ENCODE data around the gene ENDOG.
"Not testable (repeated sequence)": the region's sequence is repeated elsewhere in the genome, so short reads cannot be mapped to it uniquely, and the experiment has no call there.

The ENDOG gene

GRCh38 chr9:128829477-128830251 lies 11.4 kb downstream of the ENDOG start, which contains the start of gene SPOUT1:
Gene SPOUT1, minus strand, starts transcription at chr9:128829794. Its CDS starts 14 bp downstream, at chr9:128829780.
- peak within 1 kb of the TSS; percentile 79 to 96 (median 89) for H3K9ac ChIP-seq
- peaks cover 17 to 26% (median 19%) of the 10 kb centered on the region in 10 experiments for H3K4me1 ChIP-seq
- peaks cover 29 to 61% (median 48%) of the 10 kb centered on the region in 11 experiments for H3K36me3 ChIP-seq
- H3K4me2 ChIP-seq = peak within 1 kb of the TSS; percentile 82 to 99 (median 95)
- no peaks in the 10 kb centered on the region for H3K9me3 ChIP-seq (replicated peaks in 1 of 11)
- TF ChIP-seq Cebpa-rat (IDR thresholded peaks at IDR 0.05) = no peak
- peak within 1 kb of the TSS; percentile 53 to 91 (median 83); a peak in 21 of 22 replicates for H3K27ac ChIP-seq
- H3K4me3 ChIP-seq = peak within 1 kb of the TSS; percentile 74 to 98 (median 92)
- no peaks in the 10 kb centered on the region for H3K27me3 ChIP-seq
- H4K20me1 ChIP-seq = peaks cover 0 to 43% (median 24%) of the 10 kb centered on the region in 11 experiments; a peak in 13 of 22 replicates

DNA sequence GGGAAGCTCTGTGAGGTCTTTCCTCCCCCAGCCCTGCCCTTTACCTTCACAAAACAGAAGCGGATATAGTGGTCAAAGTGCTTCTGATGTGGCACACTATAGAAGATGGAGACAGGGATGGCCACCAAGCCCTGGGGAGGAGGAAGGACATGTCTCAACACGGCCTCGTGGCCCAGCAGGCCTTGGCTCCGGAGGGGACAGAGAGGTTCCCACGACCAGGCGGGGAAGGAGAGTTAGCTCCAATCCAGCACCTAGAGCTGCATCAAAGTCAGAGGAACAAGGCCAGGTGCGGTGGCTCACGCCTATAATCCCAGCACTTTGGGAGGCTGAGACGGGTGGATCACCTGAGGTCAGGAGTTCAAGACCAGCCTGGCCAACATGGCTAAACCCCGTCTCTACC lies 15.4 kb downstream of the ENDOG start:
- Histone ChIP-seq H3K9me3 (replicated peaks in 1 of 11) (no peaks in the 10 kb centered on the region), H3K9ac (no peak overlapping the region), H3K36me3 (peaks cover 0 to 43% (median 31%) of the 10 kb centered on the region in 11 experiments; a peak in 14 of 22 replicates), H3K4me1 (peaks cover 9 to 13% (median 10%) of the 10 kb centered on the region in 10 experiments), H3K4me3 (no peak overlapping the region), H3K27me3 (no peaks in the 10 kb centered on the region), H4K20me1 (peaks cover 0 to 6% (median 0%) of the 10 kb centered on the region in 11 experiments; a peak in 3 of 22 replicates), H3K4me2 (no peak overlapping the region), H3K27ac (no peak overlapping the region)
- TF ChIP-seq Cebpa-rat (IDR thresholded peaks at IDR 0.05) = no peak

- Histone ChIP-seq H4K20me1 (no peaks in the 10 kb centered on the region), H3K27ac (no peak overlapping the region), H3K4me2 (no peak overlapping the region), H3K27me3 (no peaks in the 10 kb centered on the region), H3K4me3 (no peak overlapping the region), H3K36me3 (peaks cover 0 to 55% (median 31%) of the 10 kb centered on the region in 11 experiments; a peak in 15 of 22 replicates), H3K4me1 (peaks cover 0 to 2% (median 0%) of the 10 kb centered on the region in 10 experiments; a peak in 2 of 20 replicates), H3K9me3 (replicated peaks in 1 of 11) (no peaks in the 10 kb centered on the region), H3K9ac (no peak overlapping the region)
- TF ChIP-seq Cebpa-rat (IDR thresholded peaks at IDR 0.05) = no peak
Observed at GRCh38 chr9:128835246-128836210, 17.2 kb downstream of the ENDOG start.

DNA sequence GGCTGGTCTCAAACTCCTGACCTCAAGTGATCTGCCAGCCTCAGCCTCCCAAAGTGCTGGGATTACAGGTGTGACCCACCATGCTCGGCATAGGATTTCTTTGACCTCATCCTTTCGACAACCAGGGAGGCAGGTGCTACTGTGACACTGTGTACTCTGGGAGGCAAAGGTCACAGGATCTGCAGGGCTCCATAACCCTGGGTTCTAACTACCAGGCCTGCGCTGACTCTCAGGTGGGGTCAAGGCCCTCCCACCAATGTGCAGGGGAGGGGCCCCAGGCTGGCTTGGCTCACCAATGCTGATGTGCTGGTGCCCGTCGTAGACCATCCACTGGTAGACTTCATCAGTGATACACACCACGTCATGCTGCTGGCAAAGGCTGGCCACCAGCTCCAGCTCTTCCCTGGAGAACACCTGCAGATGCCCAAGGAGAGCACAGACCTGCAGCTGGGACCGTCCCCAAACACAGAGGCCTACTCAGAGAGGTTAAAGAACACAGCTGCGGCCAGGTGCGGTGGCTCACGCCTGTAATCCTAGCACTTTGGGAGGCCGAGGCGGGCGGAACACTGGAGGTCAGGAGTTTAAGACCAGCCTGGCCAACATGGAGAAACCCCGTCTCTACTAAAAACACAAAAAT lies 18.3 kb downstream of the ENDOG start:
- Histone ChIP-seq H3K9ac (no peak overlapping the region), H4K20me1 (no peaks in the 10 kb centered on the region), H3K27ac (no peak overlapping the region), H3K27me3 (no peaks in the 10 kb centered on the region), H3K4me1 (no peaks in the 10 kb centered on the region), H3K4me2 (no peak overlapping the region), H3K36me3 (peaks cover 0 to 66% (median 32%) of the 10 kb centered on the region in 11 experiments; a peak in 15 of 22 replicates), H3K9me3 (replicated peaks in 1 of 11) (no peaks in the 10 kb centered on the region), H3K4me3 (no peak overlapping the region)
- no peak for TF ChIP-seq Cebpa-rat (IDR thresholded peaks at IDR 0.05)

DNA sequence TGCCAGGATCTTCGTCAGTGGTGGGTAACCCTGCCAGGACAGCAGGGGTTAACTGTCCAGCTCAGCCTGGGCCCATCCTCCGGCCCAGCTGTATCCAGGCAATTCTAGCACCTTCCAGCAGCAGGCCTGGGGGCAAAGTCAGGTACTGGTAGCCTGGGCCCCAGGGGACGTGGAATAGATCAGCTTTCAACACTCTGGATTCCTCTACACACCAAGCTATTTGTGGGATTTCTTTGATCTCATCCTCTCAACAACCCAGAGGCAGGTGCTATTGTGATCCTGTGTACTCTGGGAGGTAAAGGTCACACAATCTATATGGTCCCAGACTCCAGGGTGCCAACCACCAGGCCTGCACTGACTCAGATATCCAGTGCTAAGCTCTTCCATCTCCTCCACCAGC lies 20.0 kb downstream of the ENDOG start:
- H3K27ac ChIP-seq = no peak overlapping the region
- H3K27me3 ChIP-seq = no peaks in the 10 kb centered on the region
- H3K4me3 ChIP-seq = no peak overlapping the region
- no peak overlapping the region for H3K4me2 ChIP-seq
- peaks cover 0 to 76% (median 34%) of the 10 kb centered on the region in 11 experiments; a peak in 15 of 22 replicates for H3K36me3 ChIP-seq
- H3K9ac ChIP-seq = no peak overlapping the region
- no peaks in the 10 kb centered on the region for H3K9me3 ChIP-seq (replicated peaks in 1 of 11)
- no peak for TF ChIP-seq Cebpa-rat (IDR thresholded peaks at IDR 0.05)
- H3K4me1 ChIP-seq = no peaks in the 10 kb centered on the region
- H4K20me1 ChIP-seq = no peaks in the 10 kb centered on the region

DNA sequence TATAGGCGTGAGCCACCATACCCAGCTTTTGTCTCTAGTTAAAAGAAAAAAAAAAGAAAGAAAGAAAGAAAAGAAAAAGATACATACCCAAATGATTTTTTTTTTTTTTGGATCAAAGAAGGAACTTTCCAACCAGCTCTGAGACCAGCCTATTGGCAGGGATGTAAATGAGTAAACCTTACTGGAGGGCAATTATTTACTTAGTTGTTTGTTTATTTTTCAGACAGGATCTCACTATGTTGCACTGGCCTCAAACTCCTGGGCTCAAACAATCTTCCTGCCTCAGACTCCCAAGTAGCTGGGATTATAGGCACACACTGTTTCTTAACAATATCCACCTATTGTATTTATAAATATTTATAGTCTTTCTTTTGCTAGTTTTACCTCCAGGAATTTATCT lies 22.2 kb downstream of the ENDOG start:
- Histone ChIP-seq H3K4me3 (no peak overlapping the region), H3K27me3 (no peaks in the 10 kb centered on the region), H3K9ac (no peak overlapping the region), H3K27ac (no peak overlapping the region), H3K4me1 (peaks cover 0 to 9% (median 7%) of the 10 kb centered on the region in 10 experiments; a peak in 15 of 20 replicates), H3K9me3 (replicated peaks in 1 of 11) (no peaks in the 10 kb centered on the region), H3K4me2 (no peak overlapping the region), H3K36me3 (peaks cover 0 to 57% (median 24%) of the 10 kb centered on the region in 11 experiments; a peak in 14 of 22 replicates), H4K20me1 (peaks cover 0 to 6% (median 0%) of the 10 kb centered on the region in 11 experiments; a peak in 1 of 22 replicates)
- no peak for TF ChIP-seq Cebpa-rat (IDR thresholded peaks at IDR 0.05)

DNA sequence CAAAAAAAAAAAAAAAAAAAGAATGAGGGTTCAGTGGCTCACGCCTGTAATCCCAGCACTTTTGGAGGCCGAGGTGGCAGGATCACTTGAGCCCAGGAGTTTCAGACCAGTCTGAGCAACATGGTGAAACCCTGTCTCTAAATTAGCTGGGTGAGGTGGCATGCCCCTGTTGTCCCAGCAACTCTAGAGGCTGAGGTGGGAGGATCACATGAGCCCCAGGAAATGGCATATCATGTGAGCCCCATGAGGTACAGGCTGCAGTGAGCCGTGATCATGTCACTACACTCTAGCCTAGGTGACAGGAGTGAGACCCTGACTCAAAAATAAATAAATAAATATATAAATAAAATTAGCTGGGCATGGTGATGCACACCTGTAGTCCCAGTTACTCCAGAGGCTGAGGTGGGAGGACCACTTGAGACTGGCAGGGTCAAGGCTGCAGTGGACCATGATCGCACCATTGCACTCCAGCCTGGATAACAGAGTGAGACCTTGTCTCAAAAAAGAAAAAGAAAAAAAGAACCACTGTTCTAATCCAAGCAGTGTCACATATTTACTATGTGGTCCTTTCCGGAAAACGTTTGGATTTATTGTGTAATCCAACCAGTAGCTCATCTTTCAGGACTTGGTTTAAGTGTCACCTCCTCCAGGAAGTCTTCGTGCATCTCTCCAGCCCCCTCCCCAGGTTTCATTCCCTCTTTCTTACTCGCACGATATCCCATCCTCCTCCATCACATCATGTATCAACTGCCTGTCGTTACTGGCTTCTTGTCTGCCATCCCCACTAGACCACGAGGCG lies 23.6 kb downstream of the ENDOG start:
- Histone ChIP-seq H3K4me3 (no peak overlapping the region), H3K9me3 (replicated peaks in 1 of 11) (no peaks in the 10 kb centered on the region), H3K9ac (no peak overlapping the region), H3K36me3 (peaks cover 0 to 50% (median 20%) of the 10 kb centered on the region in 11 experiments; a peak in 13 of 22 replicates), H3K4me2 (no peak overlapping the region), H3K27me3 (no peaks in the 10 kb centered on the region), H3K4me1 (peaks cover 0 to 22% (median 21%) of the 10 kb centered on the region in 10 experiments; a peak in 15 of 20 replicates), H3K27ac (no peak overlapping the region), H4K20me1 (peaks cover 0 to 7% (median 0%) of the 10 kb centered on the region in 11 experiments; a peak in 4 of 22 replicates)
- 0 out of 22 replicates have a peak, but pooled peaks of 1 of the 11 experiments have one; percentile 50 for TF ChIP-seq Cebpa-rat (IDR thresholded peaks at IDR 0.05)

- H3K4me2 ChIP-seq; H4K20me1 ChIP-seq; H3K9ac ChIP-seq; H3K9me3 ChIP-seq (replicated peaks in 1 of 11); H3K27me3 ChIP-seq; H3K27ac ChIP-seq; H3K4me3 ChIP-seq: not testable (repeated sequence)
- peaks cover 0 to 29% (median 27%) of the 10 kb centered on the region in 10 experiments; a peak in 15 of 20 replicates for H3K4me1 ChIP-seq
- H3K36me3 ChIP-seq = peaks cover 0 to 41% (median 14%) of the 10 kb centered on the region in 11 experiments; a peak in 12 of 22 replicates
Observed at GRCh38 chr9:128843171-128843570, 24.9 kb downstream of the ENDOG start.
